Fibroblast of lung (primary cell): ENCODE results near the gene KIZ.

Experiments
- CTCF ChIP-seq, 2 donors: IDR thresholded peaks in 1 of 2; conservative IDR thresholded peaks in 1 of 2; 1 replicate in 1 of 2; 2 replicates in 1 of 2; pipeline ENCODE4 v1.5.1; 2011 to 2012; ENCODE audit warnings: low read length in 2 of 2, control low read depth in 1 of 2, inconsistent platforms in 1 of 2, low read depth in 1 of 2, mild to moderate bottlenecking in 1 of 2
- EZH2 ChIP-seq: IDR thresholded peaks from 2 replicates; pipeline ENCODE4 v1.5.1; 2012; ENCODE audit warnings: low read length, control low read depth, mild to moderate bottlenecking; ENCODE audit errors: missing control alignments

- no peak for TF ChIP-seq CTCF (conservative IDR thresholded peaks at IDR 0.05 in 1 of 2, IDR thresholded peaks at IDR 0.05 in 1 of 2; ENCODE audit: low read depth in 1 of 2, low read length in 2 of 2)
- TF ChIP-seq EZH2: no peak
Observed at GRCh38 chr20:21154692-21155091, 28.8 kb downstream of the KIZ start.
